SK-N-SH (cell line): ENCODE data around the gene SMNDC1. TPM values are rescaled to one million over a fixed set of nuclear protein-coding genes. Genes with fewer than 3 reads are reported as not detected.

Source experiments
- CTCF ChIA-PET: fragments of 300-600, 350-600 bp; formaldehyde crosslinking; extraction: SDS; loops from one replicate; lab custom pipeline; 2021; lab: Yijun Ruan, JAX
- POLR2A ChIA-PET: fragments of 350-600 bp; sonication (Branson Sonifier 250); formaldehyde crosslinking; extraction: SDS; loops from one replicate; lab custom pipeline; 2020; ENCODE audit warnings: antibody characterized with exemption, inconsistent platforms; lab: Yijun Ruan, JAX
- DNase-seq: peaks from one replicate; pipeline ENCODE4 v3.0.0; 2012
- H2AFZ ChIP-seq: fragments of 200-600 bp; sonication (generic); 2 replicates; pipeline ENCODE4 v1.8.1; 2016; ENCODE audit warnings: antibody characterized with exemption, mild to moderate bottlenecking, low read depth
- H3F3A ChIP-seq: fragments of 200-600 bp; sonication (generic); replicated peaks from 2 replicates; pipeline ENCODE3; 2016; ENCODE audit warnings: antibody characterized with exemption, mild to moderate bottlenecking; ENCODE audit not compliant: insufficient read depth
- H3K27ac ChIP-seq, 2 experiments: fragments of 200-500 bp in 1 of 2; fragments of 200-600 bp in 1 of 2; sonication (Bioruptor generic) in 1 of 2; sonication (generic), shearing (Covaris generic) in 1 of 2; 2 replicates each; pipeline versions ENCODE4 v1.5.1 to v1.6.1; 2014 to 2016; ENCODE audit warnings: low read depth in 2 of 2, inconsistent platforms in 1 of 2, low read length in 1 of 2, mild to moderate bottlenecking in 1 of 2, mixed read lengths in 1 of 2
- H3K27me3 ChIP-seq: fragments of 200-600 bp; sonication (generic), shearing (Covaris generic); 2 replicates; pipeline ENCODE4 v1.6.1; 2016; ENCODE audit warnings: mixed run types; ENCODE audit not compliant: insufficient read depth
- H3K36me3 ChIP-seq, 2 experiments: fragments of 200-500 bp in 1 of 2; fragments of 200-600 bp in 1 of 2; sonication (Bioruptor generic) in 1 of 2; sonication (generic) in 1 of 2; replicated peaks in 1 of 2; 2 replicates each; pipeline versions ENCODE3 to v1.5.1; 2014 to 2016; ENCODE audit warnings: low read length in 1 of 2, mild to moderate bottlenecking in 1 of 2; ENCODE audit not compliant: insufficient read depth in 2 of 2, control insufficient read depth in 1 of 2
- H3K4me1 ChIP-seq, 2 experiments: fragments of 200-500 bp in 1 of 2; fragments of 200-600 bp in 1 of 2; sonication (Bioruptor generic) in 1 of 2; sonication (generic), shearing (Covaris generic) in 1 of 2; 2 replicates each; pipeline versions ENCODE4 v1.5.1 to v1.6.1; 2014 to 2016; ENCODE audit warnings: low read depth in 1 of 2, low read length in 1 of 2, mixed run types in 1 of 2; ENCODE audit not compliant: insufficient read depth in 2 of 2, control insufficient read depth in 1 of 2
- H3K4me2 ChIP-seq: fragments of 200-600 bp; sonication (generic), shearing (Covaris generic); 2 replicates; pipeline ENCODE4 v1.6.1; 2017; ENCODE audit warnings: mixed run types
- H3K4me3 ChIP-seq, 2 experiments: fragments of 200-500 bp in 1 of 2; fragments of 200-600 bp in 1 of 2; sonication (Bioruptor generic) in 1 of 2; sonication (generic), shearing (Covaris generic) in 1 of 2; 2 replicates each; pipeline versions ENCODE4 v1.5.1 to v1.8.1; 2014 to 2016; ENCODE audit warnings: low read depth in 2 of 2, inconsistent platforms in 1 of 2, low read length in 1 of 2, mild to moderate bottlenecking in 1 of 2, mixed read lengths in 1 of 2, moderate library complexity in 1 of 2
- H3K79me2 ChIP-seq: fragments of 200-600 bp; sonication (generic); 2 replicates; pipeline ENCODE4 v1.8.1; 2017; ENCODE audit warnings: mild to moderate bottlenecking; ENCODE audit not compliant: insufficient read depth
- H3K9ac ChIP-seq: fragments of 200-600 bp; sonication (generic); 2 replicates; pipeline ENCODE4 v1.6.1; 2017; ENCODE audit warnings: mixed run types
- H3K9me2 ChIP-seq: fragments of 200-600 bp; sonication (generic); 2 replicates; pipeline ENCODE4 v1.6.1; 2017; ENCODE audit warnings: mixed run types
- H3K9me3 ChIP-seq: fragments of 200-600 bp; sonication (generic); 2 replicates; pipeline ENCODE4 v1.6.1; 2017; ENCODE audit warnings: mixed run types, mild to moderate bottlenecking, moderate library complexity
- H4K20me1 ChIP-seq: fragments of 200-600 bp; sonication (generic); 2 replicates; pipeline ENCODE4 v1.6.1; 2017; ENCODE audit warnings: mild to moderate bottlenecking, mixed run types; ENCODE audit not compliant: insufficient read depth
- FOXJ3 ChIP-seq: sonication (generic); formaldehyde crosslinking; IDR thresholded peaks from 2 replicates; pipeline ENCODE4 v1.5.1; 2020; ENCODE audit warnings: mild to moderate bottlenecking, missing genetic modification reagents
- FOXM1 ChIP-seq: IDR thresholded peaks from 2 replicates; pipeline ENCODE4 v1.4.0; 2012; ENCODE audit warnings: low read depth, mild to moderate bottlenecking
- GABPA ChIP-seq: IDR thresholded peaks from 2 replicates; pipeline ENCODE4 v1.4.0; 2012; ENCODE audit warnings: low read depth, mild to moderate bottlenecking
- GATA2 ChIP-seq: sonication (generic); formaldehyde crosslinking; IDR thresholded peaks from 2 replicates; pipeline ENCODE4 v1.5.0; 2020; ENCODE audit warnings: mild to moderate bottlenecking, missing genetic modification reagents
- RAD21 ChIP-seq: IDR thresholded peaks from 2 replicates; pipeline ENCODE4 v1.6.1; 2012; ENCODE audit warnings: mild to moderate bottlenecking, low read length
- SMC3 ChIP-seq: IDR thresholded peaks from 2 replicates; pipeline ENCODE4 v1.6.1; 2012; ENCODE audit warnings: low read depth, low read length, improper control_type of control experiment
- TAF1 ChIP-seq: IDR thresholded peaks from 2 replicates; pipeline ENCODE4 v1.6.1; 2012; ENCODE audit warnings: low read depth, mild to moderate bottlenecking, low read length, moderate library complexity, borderline replicate concordance
- YY1 ChIP-seq: IDR thresholded peaks from 2 replicates; pipeline ENCODE4 v1.4.0; 2012; ENCODE audit warnings: low read depth, mild to moderate bottlenecking
- WGBS: methylation state at CpG from one replicate; pipeline ENCODE4 v1.1.6; 2017; ENCODE audit warnings: low lambda C conversion rate; 5-methylcytosine and 5-hydroxymethylcytosine counted together
- polyA plus RNA-seq, 3 experiments: library from polyadenylated mRNA; depleted of rRNA; stranded (reverse); fragments of >200 nt; gene quantifications; 2 replicates each; pipeline ENCODE4 v1.2.3, GENCODE V29; 2012
- TF ChIP-seq, protein P1 (sequence below): fragments of 200-600 bp; sonication (generic); IDR thresholded peaks from 2 replicates; pipeline ENCODE4 v1.6.1; 2017; ENCODE audit warnings: antibody characterized with exemption, mild to moderate bottlenecking, moderate library complexity
- TF ChIP-seq, protein P2 (sequence below): IDR thresholded peaks from 2 replicates; pipeline ENCODE4; 2012
- TF ChIP-seq, protein P3 (sequence below): fragments of 150-350 bp; IDR thresholded peaks from 2 replicates; pipeline ENCODE4 v1.6.1; 2016; ENCODE audit warnings: mild to moderate bottlenecking, low read depth, low read length
- TF ChIP-seq, protein P4 (sequence below): IDR thresholded peaks from 2 replicates; pipeline ENCODE4 v1.4.0; 2012; ENCODE audit warnings: low read depth

SMNDC1 gene
- polyA plus RNA-seq, 1 of the 3 experiments (the other 2 are of a cell fraction) = 13.3 TPM

DNA sequence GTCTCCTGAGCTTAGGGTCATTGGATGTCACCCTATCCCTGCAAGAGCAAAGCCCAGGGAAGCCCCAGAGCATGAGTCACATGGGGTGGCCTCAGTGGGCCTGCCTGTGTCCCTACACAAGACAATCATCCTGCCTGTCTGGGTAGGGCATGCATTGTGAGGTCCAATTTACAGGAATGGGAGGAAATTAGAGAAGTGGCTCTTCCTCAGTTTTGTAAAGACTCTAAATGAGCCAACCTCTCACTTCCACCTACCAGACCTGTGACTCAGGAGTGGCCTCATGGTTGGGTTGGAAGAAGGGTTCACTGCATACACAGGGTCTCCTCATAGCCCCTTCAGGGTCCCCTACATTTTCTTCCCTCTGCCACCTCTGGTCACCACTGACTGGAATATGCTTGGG is 43.6 kb upstream of the SMNDC1 start:
- H3K9me2 ChIP-seq = no peaks in the 10 kb centered on the region
- no peaks in the 10 kb centered on the region for H3K79me2 ChIP-seq
- no peak overlapping the region for H3K9ac ChIP-seq
- CTCF ChIA-PET = no interaction called here
- TF ChIP-seq, protein P1, sequence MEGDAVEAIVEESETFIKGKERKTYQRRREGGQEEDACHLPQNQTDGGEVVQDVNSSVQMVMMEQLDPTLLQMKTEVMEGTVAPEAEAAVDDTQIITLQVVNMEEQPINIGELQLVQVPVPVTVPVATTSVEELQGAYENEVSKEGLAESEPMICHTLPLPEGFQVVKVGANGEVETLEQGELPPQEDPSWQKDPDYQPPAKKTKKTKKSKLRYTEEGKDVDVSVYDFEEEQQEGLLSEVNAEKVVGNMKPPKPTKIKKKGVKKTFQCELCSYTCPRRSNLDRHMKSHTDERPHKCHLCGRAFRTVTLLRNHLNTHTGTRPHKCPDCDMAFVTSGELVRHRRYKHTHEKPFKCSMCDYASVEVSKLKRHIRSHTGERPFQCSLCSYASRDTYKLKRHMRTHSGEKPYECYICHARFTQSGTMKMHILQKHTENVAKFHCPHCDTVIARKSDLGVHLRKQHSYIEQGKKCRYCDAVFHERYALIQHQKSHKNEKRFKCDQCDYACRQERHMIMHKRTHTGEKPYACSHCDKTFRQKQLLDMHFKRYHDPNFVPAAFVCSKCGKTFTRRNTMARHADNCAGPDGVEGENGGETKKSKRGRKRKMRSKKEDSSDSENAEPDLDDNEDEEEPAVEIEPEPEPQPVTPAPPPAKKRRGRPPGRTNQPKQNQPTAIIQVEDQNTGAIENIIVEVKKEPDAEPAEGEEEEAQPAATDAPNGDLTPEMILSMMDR = no peak
- TF ChIP-seq GATA2 (CRISPR knock-in tag) (no peak), TAF1 (no peak), FOXJ3 (CRISPR knock-in tag) (no peak), RAD21 (no peak), GABPA (no peak), SMC3 (no peak)
- TF ChIP-seq, protein P2, sequence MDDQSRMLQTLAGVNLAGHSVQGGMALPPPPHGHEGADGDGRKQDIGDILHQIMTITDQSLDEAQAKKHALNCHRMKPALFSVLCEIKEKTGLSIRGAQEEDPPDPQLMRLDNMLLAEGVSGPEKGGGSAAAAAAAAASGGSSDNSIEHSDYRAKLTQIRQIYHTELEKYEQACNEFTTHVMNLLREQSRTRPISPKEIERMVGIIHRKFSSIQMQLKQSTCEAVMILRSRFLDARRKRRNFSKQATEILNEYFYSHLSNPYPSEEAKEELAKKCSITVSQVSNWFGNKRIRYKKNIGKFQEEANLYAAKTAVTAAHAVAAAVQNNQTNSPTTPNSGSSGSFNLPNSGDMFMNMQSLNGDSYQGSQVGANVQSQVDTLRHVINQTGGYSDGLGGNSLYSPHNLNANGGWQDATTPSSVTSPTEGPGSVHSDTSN = no peak
- TF ChIP-seq, protein P3, sequence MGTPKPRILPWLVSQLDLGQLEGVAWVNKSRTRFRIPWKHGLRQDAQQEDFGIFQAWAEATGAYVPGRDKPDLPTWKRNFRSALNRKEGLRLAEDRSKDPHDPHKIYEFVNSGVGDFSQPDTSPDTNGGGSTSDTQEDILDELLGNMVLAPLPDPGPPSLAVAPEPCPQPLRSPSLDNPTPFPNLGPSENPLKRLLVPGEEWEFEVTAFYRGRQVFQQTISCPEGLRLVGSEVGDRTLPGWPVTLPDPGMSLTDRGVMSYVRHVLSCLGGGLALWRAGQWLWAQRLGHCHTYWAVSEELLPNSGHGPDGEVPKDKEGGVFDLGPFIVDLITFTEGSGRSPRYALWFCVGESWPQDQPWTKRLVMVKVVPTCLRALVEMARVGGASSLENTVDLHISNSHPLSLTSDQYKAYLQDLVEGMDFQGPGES = no peak
- no peaks in the 10 kb centered on the region; the same call in 1 of the 2 replicates for H3K9me3 ChIP-seq
- no peaks in the 10 kb centered on the region for H4K20me1 ChIP-seq
- H3K4me2 ChIP-seq = no peak overlapping the region
- H2AFZ ChIP-seq = no peak overlapping the region
- H3K36me3 ChIP-seq = no peaks in the 10 kb centered on the region
- no peak for DNase-seq
- peaks cover 2 to 5% of the 10 kb centered on the region in 2 experiments; a peak in 2 of 4 replicates for H3K4me1 ChIP-seq
- H3K27me3 ChIP-seq = no peaks in the 10 kb centered on the region
- no peak overlapping the region for H3K27ac ChIP-seq
- H3K4me3 ChIP-seq = no peak overlapping the region
- no peaks in the 10 kb centered on the region for H3F3A ChIP-seq
- POLR2A ChIA-PET = no interaction called here

DNA sequence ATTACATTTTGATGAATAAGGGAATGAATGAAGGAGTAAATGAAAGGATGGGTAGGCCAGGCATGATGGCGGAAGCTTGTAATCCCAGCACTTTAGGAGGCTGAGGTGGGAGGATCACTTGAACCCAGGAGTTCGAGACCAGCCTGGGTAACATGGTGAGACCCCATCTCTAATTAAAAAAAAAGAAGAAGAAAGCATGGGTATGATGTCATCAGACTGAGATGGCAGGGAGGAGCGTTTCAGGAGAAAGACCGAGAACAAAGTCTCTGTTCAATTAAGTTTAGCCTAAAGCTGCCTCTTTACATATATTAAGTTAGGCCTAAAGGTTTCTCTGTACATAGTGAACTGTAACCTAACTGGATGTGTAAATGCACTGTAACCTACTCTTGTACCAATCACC is 42.2 kb upstream of the SMNDC1 start:
- no peak overlapping the region for H3K4me2 ChIP-seq
- no peaks in the 10 kb centered on the region for H4K20me1 ChIP-seq
- no peak overlapping the region for H2AFZ ChIP-seq
- POLR2A ChIA-PET = interaction anchor here (0.7 kb wide), 1 partner anchor 59 kb away, joined by 3 read pairs; no protein-coding TSS in a partner anchor
- no peaks in the 10 kb centered on the region for H3K9me2 ChIP-seq
- H3K36me3 ChIP-seq = no peaks in the 10 kb centered on the region
- no peaks in the 10 kb centered on the region for H3F3A ChIP-seq
- no peak overlapping the region for H3K27ac ChIP-seq
- H3K27me3 ChIP-seq = no peaks in the 10 kb centered on the region
- no peaks in the 10 kb centered on the region; the same call in 1 of the 2 replicates for H3K9me3 ChIP-seq
- DNase-seq = no peak
- TF ChIP-seq, protein P4, sequence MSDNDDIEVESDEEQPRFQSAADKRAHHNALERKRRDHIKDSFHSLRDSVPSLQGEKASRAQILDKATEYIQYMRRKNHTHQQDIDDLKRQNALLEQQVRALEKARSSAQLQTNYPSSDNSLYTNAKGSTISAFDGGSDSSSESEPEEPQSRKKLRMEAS = no peak
- TF ChIP-seq FOXM1 (no peak), YY1 (no peak)
- CTCF ChIA-PET = interaction anchor here (1.2 to 3.2 kb wide), 3 partner anchors 8 to 200 kb away, joined by 3 to 21 read pairs (median 10); no protein-coding TSS in a partner anchor
- H3K4me3 ChIP-seq = no peak overlapping the region
- H3K79me2 ChIP-seq = no peaks in the 10 kb centered on the region
- WGBS = 90% methylated on average over 4 of the region's 4 CpGs
- no peaks in the 10 kb centered on the region for H3K4me1 ChIP-seq
- no peak overlapping the region for H3K9ac ChIP-seq
